HEK293T (cell line): Measurements from ENCODE around the gene ANKRD11.

ENCODE experiments used
- ELF4 ChIP-seq: fragments of 450-650 bp; IDR thresholded peaks from 2 replicates; pipeline ENCODE4 v1.6.1; 2017; ENCODE audit warnings: antibody characterized with exemption
- FOXM1 ChIP-seq: fragments of 450-650 bp; IDR thresholded peaks from 2 replicates; pipeline ENCODE4 v1.6.1; 2017; ENCODE audit warnings: mild to moderate bottlenecking, borderline replicate concordance
- SP1 ChIP-seq: fragments of 450-650 bp; IDR thresholded peaks from 2 replicates; pipeline ENCODE4 v1.6.1; 2017

DNA sequence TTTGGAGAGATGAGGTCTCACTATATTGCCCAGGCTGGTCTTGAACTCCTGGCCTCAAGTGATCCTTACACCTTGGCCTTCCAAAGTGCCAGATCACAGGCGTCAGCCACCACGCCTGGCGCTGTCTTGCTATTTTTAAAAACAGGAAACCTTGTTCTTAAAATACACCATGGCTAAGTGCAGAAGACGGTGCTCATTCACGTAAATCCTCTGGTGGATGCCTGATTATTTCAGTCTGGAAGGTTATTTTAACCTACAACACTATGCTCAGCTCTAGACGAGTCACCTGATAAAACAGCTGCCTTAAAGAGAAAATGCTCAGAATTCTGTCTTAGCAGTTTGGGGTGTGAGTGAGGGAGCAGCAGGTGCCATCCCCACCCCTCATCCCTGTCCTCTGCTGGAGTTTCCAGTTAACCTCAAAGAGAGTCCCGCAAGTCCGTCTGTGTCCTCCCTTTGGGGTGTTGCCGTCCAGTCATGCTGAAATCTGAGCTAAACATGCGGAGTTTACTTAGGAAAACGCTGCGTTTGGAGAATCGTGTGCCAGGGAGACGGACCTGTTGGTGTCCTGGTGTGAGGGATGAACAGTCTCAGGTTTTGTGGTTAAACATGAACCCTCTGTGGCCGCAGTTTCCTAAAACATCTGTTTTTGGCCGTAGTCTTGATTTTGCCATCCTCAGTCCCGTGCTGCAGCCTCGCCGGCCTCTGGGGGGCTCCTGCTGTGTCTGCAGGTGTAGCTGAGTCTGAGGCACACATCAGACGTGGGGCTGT is 35.0 kb upstream of the ANKRD11 start:
- TF ChIP-seq FOXM1 (no peak), SP1 (no peak), ELF4 (no peak)
